Activated T-cell treated with anti-CD3 and anti-CD28 coated beads for 4 hours (primary cell): Measurements from ENCODE around the gene GET4.

Source experiments
- DNase-seq: peaks from one replicate; pipeline ENCODE4 v3.0.0-alpha.2; 2020

GET4 gene

GRCh38 chr7:876077-876971 lies at the start of gene GET4:
TSS of gene GET4 (plus strand) at chr7:876554. CDS start at chr7:876646, 92 bp downstream.
- peak; percentile 95 for DNase-seq

GRCh38 chr7:828793-829561 lies 47.4 kb upstream of the GET4 start:
- no peak for DNase-seq

GRCh38 chr7:830069-830468 lies 46.3 kb upstream of the GET4 start:
- no peak for DNase-seq

GRCh38 chr7:831596-832166 lies 44.7 kb upstream of the GET4 start:
- DNase-seq = no peak

- peak; percentile 68 for DNase-seq
Measured at GRCh38 chr7:832167-832967, 44.0 kb upstream of the GET4 start, which contains the start of gene SUN1. TSS of gene SUN1 (plus strand) at chr7:832476. CDS start at chr7:832525, 49 bp downstream.

GRCh38 chr7:832968-833424 lies 43.4 kb upstream of the GET4 start:
- DNase-seq = no peak

- no peak for DNase-seq
Measured at GRCh38 chr7:833601-834258, 42.6 kb upstream of the GET4 start.

GRCh38 chr7:834277-834676 lies 42.1 kb upstream of the GET4 start:
- DNase-seq = no peak

GRCh38 chr7:835021-835420 lies 41.3 kb upstream of the GET4 start:
- no peak for DNase-seq

- DNase-seq = no peak
Measured at GRCh38 chr7:835485-836401, 40.6 kb upstream of the GET4 start.

- no peak for DNase-seq
Measured at GRCh38 chr7:836429-836828, 39.9 kb upstream of the GET4 start.

GRCh38 chr7:837001-837400 lies 39.4 kb upstream of the GET4 start:
- DNase-seq = no peak

- DNase-seq = no peak
Measured at GRCh38 chr7:840001-840600, 36.3 kb upstream of the GET4 start.

- DNase-seq = no peak
Measured at GRCh38 chr7:841943-842342, 34.4 kb upstream of the GET4 start.

- no peak for DNase-seq
Measured at GRCh38 chr7:842431-843031, 33.8 kb upstream of the GET4 start.

GRCh38 chr7:843230-843629 lies 33.1 kb upstream of the GET4 start:
- DNase-seq = no peak

- DNase-seq = no peak
Measured at GRCh38 chr7:844043-844442, 32.3 kb upstream of the GET4 start.

GRCh38 chr7:844514-844913 lies 31.8 kb upstream of the GET4 start:
- DNase-seq = no peak

- DNase-seq = no peak
Measured at GRCh38 chr7:845091-845490, 31.3 kb upstream of the GET4 start.

- no peak for DNase-seq
Measured at GRCh38 chr7:845731-846130, 30.6 kb upstream of the GET4 start.
